ENCODE data around the gene PAX8. TPM values are rescaled to one million over a fixed set of nuclear protein-coding genes. Genes with fewer than 3 reads are reported as not detected.
A peak's percentile ranks its signal among the peaks of the same experiment; 100 is the strongest.

Gene PAX8
- total and polyA plus RNA-seq, 12 donors = 0.08 to 2.0 (median 0.41) TPM; not detected in 3

GRCh38 chr2:113167115-113167932, 111.4 kb downstream of the PAX8 start:
- ATAC-seq = peak; percentile 49 to 87 (median 66)
- intact Hi-C loops (cut with DNase I) = no loop called here
- Histone ChIP-seq H3K27me3 (no peaks in the 10 kb centered on the region), H3K27ac (peak overlapping the region in 1 of 10 donors; percentile 58), H3K4me3 (no peak overlapping the region), H3K36me3 (no peaks in the 10 kb centered on the region), H3K9me3 (no peaks in the 10 kb centered on the region), H3K4me1 (peaks cover 0 to 28% (median 0%) of the 10 kb centered on the region in 9 donors)
- DNase-seq = no peak
- WGBS, 2 donors = 54 to 56% methylated on average over 12 of the region's 12 CpGs
- TF ChIP-seq CTCF (IDR thresholded peaks at IDR 0.05) = no peak

GRCh38 chr2:113166187-113166645, 112.5 kb downstream of the PAX8 start:
- Histone ChIP-seq H3K4me1 (peaks cover 0 to 28% (median 0%) of the 10 kb centered on the region in 9 donors), H3K4me3 (no peak overlapping the region), H3K36me3 (no peaks in the 10 kb centered on the region), H3K27ac (no peak overlapping the region), H3K27me3 (no peaks in the 10 kb centered on the region), H3K9me3 (no peaks in the 10 kb centered on the region)
- 90 to 96% methylated on average over 7 of the region's 7 CpGs for WGBS, 2 donors
- ATAC-seq (no peak), DNase-seq (no peak)
- no peak for TF ChIP-seq CTCF (IDR thresholded peaks at IDR 0.05)
- intact Hi-C loops (cut with DNase I) = no loop called here

Other genes starting within 250 kb of the PAX8 start
- gene IL36B, start 226.1 kb downstream of the PAX8 start, total RNA-seq = not detected
- gene IL36B, start 226.1 kb downstream of the PAX8 start, polyA plus RNA-seq = not detected
- gene IL36RN, start 219.7 kb downstream of the PAX8 start, total RNA-seq = not detected
- gene IL36RN, start 219.7 kb downstream of the PAX8 start, polyA plus RNA-seq = not detected
- not detected for gene IL1F10, start 211.0 kb downstream of the PAX8 start, total RNA-seq
- not detected for gene IL1F10, start 211.0 kb downstream of the PAX8 start, polyA plus RNA-seq
- 1 to 10 TPM in 2 of 10 donors, under 1 TPM in 6, not detected in 2; 0.22 to 9.2 (median 0.86) TPM for gene IL1RN, start 151.3 kb downstream of the PAX8 start, total RNA-seq
- under 1 TPM; 0.22 to 0.87 TPM for gene IL1RN, start 151.3 kb downstream of the PAX8 start, polyA plus RNA-seq
- gene PSD4, start 105.0 kb downstream of the PAX8 start, total RNA-seq = 10 to 100 TPM in 1 of 10 donors, 1 to 10 TPM in 9; 1.0 to 13.0 (median 2.1) TPM
- gene PSD4, start 105.0 kb downstream of the PAX8 start, polyA plus RNA-seq = 1 to 10 TPM; 1.0 to 1.3 TPM
- gene ZNG1B, start 158.8 kb upstream of the PAX8 start, total RNA-seq = 10 to 100 TPM; 24.1 to 41.1 (median 29.8) TPM
- 10 to 100 TPM; 19.7 to 41.5 TPM for gene ZNG1B, start 158.8 kb upstream of the PAX8 start, polyA plus RNA-seq
- gene FOXD4L1, start 219.7 kb upstream of the PAX8 start, total RNA-seq = under 1 TPM in 3 of 10 donors, not detected in 7; 0.09 to 0.13 (median 0.12) TPM
- gene FOXD4L1, start 219.7 kb upstream of the PAX8 start, polyA plus RNA-seq = under 1 TPM in 1 of 2 donors, not detected in 1; 0.06 TPM